K562 (cell line): Measurements from ENCODE around the gene HIPK2. TPM values are rescaled to one million over a fixed set of nuclear protein-coding genes. Genes with fewer than 3 reads are reported as not detected.

Experiments
- ATAC-seq: fragments of 200-7000 bp; cut with Tn5 transposase; 3 replicates; pipeline ENCODE4 v1.9.1; 2020; ENCODE audit warnings: moderate library complexity
- BruUV-seq: library from RNA; stranded (reverse); fragments of 400-500 nt; replicated peaks from 2 replicates; lab custom pipeline; 2021; lab: Mats Ljungman, UMichigan
- CTCF ChIA-PET: fragments of 300-600 bp; formaldehyde crosslinking; extraction: SDS; loops from one replicate; lab custom pipeline; 2021; ENCODE audit warnings: low intra/inter-chr PET ratio; lab: Yijun Ruan, JAX
- POLR2A ChIA-PET: fragments of 300-600, 350-650 bp; sonication (Branson Sonifier 250); formaldehyde crosslinking; extraction: SDS; loops from one replicate; lab custom pipeline; 2021; ENCODE audit warnings: antibody characterized with exemption, inconsistent platforms; lab: Yijun Ruan, JAX
- DNase-seq, 4 experiments: peaks; one replicate each; pipeline versions ENCODE4 v3.0.0 to v3.0.0-alpha.2; 2011 to 2018; ENCODE audit warnings: low spot score in 3 of 4, mixed read lengths in 3 of 4; ENCODE audit errors: extremely low read depth in 1 of 4
- FAIRE-seq: peaks from 2 replicates; lab custom pipeline; 2011; peaks lifted over from hg19 to GRCh38; lab: Jason Lieb, UNC
- H2AFZ ChIP-seq: 2 replicates; pipeline ENCODE4 v1.6.0; 2011; ENCODE audit warnings: low read depth, low read length, control low read depth, inconsistent platforms
- H3K27ac ChIP-seq: fragments of 200-600 bp; 3 replicates; pipeline ENCODE4 v1.8.0; 2011; ENCODE audit warnings: low read depth, mild to moderate bottlenecking, control low read depth, inconsistent platforms, low read length, moderate library complexity, mixed read lengths; ENCODE audit errors: extremely low read depth
- H3K27me3 ChIP-seq, 2 experiments: fragments of 300-600 bp in 1 of 2; 2 replicates in 1 of 2; 3 replicates in 1 of 2; pipeline versions ENCODE4 v1.6.0 to v1.8.0; 2011; ENCODE audit warnings: inconsistent platforms in 2 of 2, low read length in 2 of 2, mild to moderate bottlenecking in 1 of 2, mixed read lengths in 1 of 2, moderate library complexity in 1 of 2; ENCODE audit not compliant: control insufficient read depth in 2 of 2, insufficient read depth in 2 of 2
- H3K36me3 ChIP-seq: fragments of 300-600 bp; 3 replicates; pipeline ENCODE4 v1.8.0; 2011; ENCODE audit warnings: mild to moderate bottlenecking, low read length, inconsistent platforms; ENCODE audit not compliant: control insufficient read depth, insufficient read depth
- H3K4me1 ChIP-seq, 2 experiments: fragments of 200-600 bp in 1 of 2; replicated peaks in 1 of 2; 2 replicates in 1 of 2; 3 replicates in 1 of 2; pipeline versions ENCODE4 v1.5.1 to v1.8.0; 2011; ENCODE audit warnings: inconsistent platforms in 2 of 2, low read length in 2 of 2, mild to moderate bottlenecking in 1 of 2, mixed read lengths in 1 of 2, moderate library complexity in 1 of 2; ENCODE audit not compliant: control insufficient read depth in 2 of 2, insufficient read depth in 2 of 2
- H3K4me2 ChIP-seq: 2 replicates; pipeline ENCODE4 v1.6.1; 2011; ENCODE audit warnings: low read length, control low read depth, inconsistent platforms, mixed read lengths; ENCODE audit not compliant: insufficient read depth
- H3K4me3 ChIP-seq: fragments of 200-600 bp; sonication (generic), shearing (Covaris generic); 2 replicates; pipeline ENCODE4 v1.5.1; 2016; ENCODE audit warnings: control low read depth, inconsistent platforms
- H3K79me2 ChIP-seq: fragments of 200-600 bp; 3 replicates; pipeline ENCODE4 v1.8.0; 2011; ENCODE audit warnings: low read length, inconsistent platforms; ENCODE audit not compliant: control insufficient read depth, insufficient read depth
- H3K9ac ChIP-seq, 2 experiments: 2 replicates each; pipeline versions ENCODE4 v1.6.0 to v1.6.1; 2011; ENCODE audit warnings: low read depth in 2 of 2, low read length in 2 of 2, control low read depth in 1 of 2, inconsistent platforms in 1 of 2, mild to moderate bottlenecking in 1 of 2, mixed read lengths in 1 of 2; ENCODE audit not compliant: insufficient read depth in 1 of 2
- H3K9me1 ChIP-seq: one replicate; pipeline ENCODE4 v1.6.0; 2011; ENCODE audit warnings: inconsistent platforms, mild to moderate bottlenecking, low read length, moderate library complexity; ENCODE audit not compliant: control insufficient read depth, insufficient read depth
- H3K9me3 ChIP-seq: replicated peaks from 2 replicates; pipeline ENCODE4 v1.5.1; 2011; ENCODE audit warnings: low read depth, low read length, inconsistent platforms; ENCODE audit not compliant: control insufficient read depth, insufficient read depth
- H4K20me1 ChIP-seq: replicated peaks from 2 replicates; pipeline ENCODE4 v1.6.1; 2011; ENCODE audit warnings: low read length, inconsistent platforms, mixed read lengths; ENCODE audit not compliant: control insufficient read depth, insufficient read depth
- CEBPB ChIP-seq: fragments of 450-650 bp; IDR thresholded peaks from 2 replicates; pipeline ENCODE4 v1.6.1; 2016; ENCODE audit warnings: missing genetic modification characterization, missing compliant biosample characterization
- CEBPG ChIP-seq, 3 experiments: fragments of 200-800 bp in 1 of 3; sonication (Bioruptor generic) in 1 of 3; sonication (generic) in 1 of 3; formaldehyde crosslinking in 1 of 3; IDR thresholded peaks in 2 of 3; conservative IDR thresholded peaks in 1 of 3; 2 replicates each; pipeline versions ENCODE4 v1.6.1 to v1.8.0; 2016 to 2022; ENCODE audit warnings: missing compliant biosample characterization in 2 of 3, missing genetic modification characterization in 2 of 3, mild to moderate bottlenecking in 1 of 3, missing genetic modification reagents in 1 of 3
- CXXC5 ChIP-seq: fragments of 250-450 bp; sonication (Bioruptor Pico); IDR thresholded peaks from 2 replicates; pipeline ENCODE4 v1.8.0; 2022; ENCODE audit warnings: inconsistent platforms, mild to moderate bottlenecking, moderate library complexity
- SAFB2 ChIP-seq: fragments of 200-400 bp; formaldehyde crosslinking; IDR thresholded peaks from 2 replicates; pipeline ENCODE4 v1.6.1; 2018; ENCODE audit warnings: borderline replicate concordance, low read length, low read depth, moderate library complexity; ENCODE audit not compliant: severe bottlenecking
- XRCC4 ChIP-seq: IDR thresholded peaks from one replicate; pipeline ENCODE4 v1.6.1; 2011; ENCODE audit not compliant: insufficient read depth, insufficient read length; ENCODE audit errors: extremely low read depth
- ZNF695 ChIP-seq: fragments of 450-650 bp; formaldehyde crosslinking; IDR thresholded peaks from 2 replicates; pipeline ENCODE4 v1.4.0; 2020; ENCODE audit warnings: mild to moderate bottlenecking, moderate library complexity
- WGBS: fragments of 100-300 bp; shearing (Covaris generic); methylation state at CpG from one replicate; pipeline ENCODE4 v1.1.6; 2016; ENCODE audit warnings: low coverage, mixed read lengths; ENCODE audit not compliant: insufficient coverage; ENCODE audit errors: missing lambda C conversion rate; 5-methylcytosine and 5-hydroxymethylcytosine counted together
- in situ Hi-C: fragments of 300-500 bp; cut with MboI; formaldehyde crosslinking; loops from 4 replicates; pipeline ENCODE4 v1.15.0; 2018; ENCODE audit warnings: inconsistent platforms, mixed read lengths
- intact Hi-C: fragments of 100-400 bp; cut with micrococcal nuclease; formaldehyde crosslinking; loops from 2 replicates; pipeline ENCODE4 v1.14.2; 2022
- polyA plus RNA-seq, 8 experiments: library from polyadenylated mRNA; depleted of rRNA in 4 of 8; stranded (reverse) in 5 of 8; unstranded in 3 of 8; fragments of >200 nt; fragmentation: Nextera tagmentation in 2 of 8; fragmentation: Illumina TruSeq in 1 of 8; extraction: Ambion mirVana in 2 of 8; extraction: Trizol in 1 of 8; gene quantifications; 2 replicates each; pipeline versions ENCODE4 v1.2.1 to v1.2.3, GENCODE V29; 2011 to 2014; ENCODE audit warnings: inconsistent platforms in 1 of 8, missing spikeins in 1 of 8
- total RNA-seq, 7 experiments: library from RNA; depleted of rRNA in 6 of 7; stranded (reverse); fragments of >200 nt in 6 of 7; fragmentation: Illumina TruSeq in 2 of 7; extraction: Trizol in 2 of 7; gene quantifications; 2 replicates each; pipeline versions ENCODE4 v1.2.1 to v1.2.3, GENCODE V29; 2011 to 2021; ENCODE audit warnings: low replicate concordance in 1 of 7

Gene HIPK2
- total and polyA plus RNA-seq, 9 of the 15 experiments (the other 6 are each of a cell fraction or from before 2014, with no cell fraction given): 0.69 to 19.8 (median 5.1) TPM

GRCh38 chr7:139664434-139664833 is 113.4 kb downstream of the HIPK2 start:
- in situ Hi-C loops (no loop called here), intact Hi-C loops (no loop called here)
- Histone ChIP-seq H3K79me2 (no peaks in the 10 kb centered on the region), H3K4me1 (peaks cover 2 to 16% of the 10 kb centered on the region in 2 experiments; a peak in 4 of 5 replicates), H4K20me1 (no peaks in the 10 kb centered on the region), H3K4me3 (no peak overlapping the region), H3K27me3 (no peaks in the 10 kb centered on the region), H2AFZ (no peak overlapping the region), H3K4me2 (no peak overlapping the region), H3K9me3 (no peaks in the 10 kb centered on the region), H3K27ac (no peak overlapping the region), H3K36me3 (no peaks in the 10 kb centered on the region), H3K9ac (no peak overlapping the region), H3K9me1 (no peaks in the 10 kb centered on the region)
- BruUV-seq: no TSS peak
- ATAC-seq: no peak
- WGBS: 54% methylated on average over 6 of the region's 6 CpGs
- ChIA-PET POLR2A (interaction anchor here (0.8 to 2.1 kb wide), 3 partner anchors 10 to 28 kb away, joined by 3 to 7 read pairs (median 3); no protein-coding TSS in a partner anchor), CTCF (no interaction called here)
- no peak for DNase-seq
- peak; percentile 31; the same call in 1 of the 2 replicates for TF ChIP-seq CEBPG (CRISPR knock-in tag; IDR thresholded peaks at IDR 0.05)
- TF ChIP-seq CEBPG (tag; conservative IDR thresholded peaks at IDR 0.05 in 1 of 2, IDR thresholded peaks at IDR 0.05 in 1 of 2): no peak
- TF ChIP-seq CEBPB: peak; percentile 68
- TF ChIP-seq ZNF695 (CRISPR knock-in tag): no peak
- no peak for TF ChIP-seq CXXC5 (CRISPR knock-in tag)
- no peak for TF ChIP-seq SAFB2
- no peak for TF ChIP-seq XRCC4
- FAIRE-seq: no peak
